GM13976 (cell line): ENCODE data around the gene VGLL4.
"Not testable (repeated sequence)": the region's sequence is repeated elsewhere in the genome, so short reads cannot be mapped to it uniquely, and the experiment has no call there.

Experiments
- DNase-seq: peaks from one replicate; pipeline ENCODE4 v3.0.0; 2012; ENCODE audit warnings: low spot score
- CTCF ChIP-seq: IDR thresholded peaks from 2 replicates; pipeline ENCODE4 v1.5.1; 2012; ENCODE audit warnings: borderline replicate concordance, mild to moderate bottlenecking; ENCODE audit not compliant: insufficient read depth; ENCODE audit errors: extremely low read depth, missing control alignments, control extremely low read depth
- in situ Hi-C: fragments of 300-500 bp; cut with MboI; formaldehyde crosslinking; loops from one replicate; pipeline ENCODE4 v1.12.0; 2022; ENCODE audit warnings: low sequenced_read_pairs, mixed read lengths, inconsistent platforms; ENCODE audit not compliant: unreplicated experiment

The VGLL4 gene

GRCh38 chr3:11517601-11518000 is 126.1 kb downstream of the VGLL4 start:
- TF ChIP-seq CTCF, result no peak
- no peak for DNase-seq
- in situ Hi-C loops, result no loop called here

DNA sequence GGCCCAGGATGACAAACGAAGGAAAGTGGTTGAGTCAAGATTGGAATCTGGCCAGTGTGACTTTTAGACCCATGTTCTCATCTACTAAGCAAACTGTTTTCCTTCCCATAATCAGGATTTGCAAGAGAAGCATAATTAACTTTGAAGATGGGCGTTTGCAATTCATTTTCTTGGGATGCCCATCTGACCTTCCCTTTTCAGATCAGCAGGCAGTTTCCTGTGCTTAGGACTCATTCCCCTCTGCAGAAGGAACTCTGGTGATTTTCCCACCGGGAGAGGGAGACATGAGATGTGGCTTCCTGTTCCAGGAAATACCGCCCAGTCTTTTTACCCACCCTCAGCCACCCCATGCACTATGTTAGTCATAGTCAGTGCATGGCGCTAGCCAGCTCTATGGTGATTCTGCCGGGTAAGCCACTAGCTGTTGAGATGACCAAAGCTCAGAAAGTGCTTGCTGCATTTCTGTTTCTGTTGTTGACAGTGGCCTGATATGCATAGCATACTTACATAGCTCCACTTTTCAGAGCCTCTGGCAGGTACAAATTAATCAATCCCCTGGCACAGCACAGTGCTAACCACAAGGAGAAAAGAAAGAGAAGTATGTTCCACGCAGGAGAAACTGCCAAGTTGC is 129.4 kb downstream of the VGLL4 start:
- TF ChIP-seq CTCF, result no peak
- in situ Hi-C loops, result no loop called here
- no peak for DNase-seq

GRCh38 chr3:11513817-11514135 is 129.9 kb downstream of the VGLL4 start:
- TF ChIP-seq CTCF, result no peak
- DNase-seq, result no peak
- in situ Hi-C loops, result no loop called here

GRCh38 chr3:11513125-11513816 is 130.4 kb downstream of the VGLL4 start:
- DNase-seq, in situ Hi-C loops: not testable (repeated sequence)

GRCh38 chr3:11511606-11512005 is 132.1 kb downstream of the VGLL4 start:
- DNase-seq, in situ Hi-C loops: not testable (repeated sequence)

DNA sequence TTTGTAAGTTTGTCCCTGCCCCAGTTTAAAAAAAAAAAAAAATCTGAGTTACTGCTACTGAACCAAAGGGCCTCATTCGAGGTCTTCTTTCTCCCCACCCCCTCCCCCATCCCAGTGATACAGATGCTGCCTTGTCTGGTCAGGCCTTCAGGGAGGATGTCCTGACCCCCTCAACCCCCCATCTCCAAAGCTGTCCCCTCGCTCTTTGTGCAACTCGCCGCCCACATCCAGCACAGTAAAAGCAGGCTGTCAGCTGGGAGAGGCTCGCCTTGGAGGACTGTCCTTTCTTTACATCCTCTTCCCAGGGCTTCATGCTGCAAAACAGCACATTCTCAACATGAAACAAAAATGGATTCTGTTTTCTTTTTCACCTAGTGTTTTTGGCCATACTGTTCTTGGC is 133.4 kb downstream of the VGLL4 start:
- TF ChIP-seq CTCF, result no peak
- in situ Hi-C loops, result no loop called here
- DNase-seq, result no peak

GRCh38 chr3:11510001-11510340 is 133.7 kb downstream of the VGLL4 start:
- no peak for DNase-seq
- no peak for TF ChIP-seq CTCF

More at GRCh38 chr3:11510001-11510340, 133.7 kb downstream of the VGLL4 start:
- in situ Hi-C loops, result no loop called here
